Measurements from ENCODE around the gene TBL1X. TPM values are rescaled to one million over a fixed set of nuclear protein-coding genes. Genes with fewer than 3 reads are reported as not detected.

Gene TBL1X
- total RNA-seq, 4 donors from 2014 or later: 14.8 to 31.7 (median 16.8) TPM

DNA sequence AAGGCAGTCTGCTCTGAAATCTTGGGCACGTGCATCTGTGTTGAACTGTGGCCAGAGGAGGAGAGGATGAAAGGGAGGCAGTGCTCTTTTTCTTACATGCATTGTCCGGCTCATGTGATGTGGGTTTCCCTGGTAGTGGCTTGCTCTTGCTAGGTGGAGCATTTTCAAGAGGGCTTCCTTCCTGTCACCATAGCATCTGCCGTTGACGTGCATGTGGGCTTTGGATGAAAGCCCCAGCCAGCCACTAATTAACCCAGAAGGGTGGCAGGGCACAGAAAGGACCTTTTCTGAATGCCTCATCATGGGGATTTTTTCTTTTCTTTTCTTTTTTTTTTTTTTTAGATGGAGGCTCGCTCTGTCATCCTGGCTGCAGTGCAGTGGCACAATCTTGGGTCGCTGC, 179.5 kb downstream of the TBL1X start:
- no peak overlapping the region for H3K4me3 ChIP-seq (ENCODE audit: low read depth, poor library complexity, severe bottlenecking)
- no peak for DNase-seq (ENCODE audit: low spot score in 2 of 2)
- intact Hi-C loops (cut with DNase I; ENCODE audit: low total_unique reads): loop anchor here (5.0 kb wide), 1 partner anchor 798 kb away; no protein-coding TSS in a partner anchor
- TF ChIP-seq, protein P1, sequence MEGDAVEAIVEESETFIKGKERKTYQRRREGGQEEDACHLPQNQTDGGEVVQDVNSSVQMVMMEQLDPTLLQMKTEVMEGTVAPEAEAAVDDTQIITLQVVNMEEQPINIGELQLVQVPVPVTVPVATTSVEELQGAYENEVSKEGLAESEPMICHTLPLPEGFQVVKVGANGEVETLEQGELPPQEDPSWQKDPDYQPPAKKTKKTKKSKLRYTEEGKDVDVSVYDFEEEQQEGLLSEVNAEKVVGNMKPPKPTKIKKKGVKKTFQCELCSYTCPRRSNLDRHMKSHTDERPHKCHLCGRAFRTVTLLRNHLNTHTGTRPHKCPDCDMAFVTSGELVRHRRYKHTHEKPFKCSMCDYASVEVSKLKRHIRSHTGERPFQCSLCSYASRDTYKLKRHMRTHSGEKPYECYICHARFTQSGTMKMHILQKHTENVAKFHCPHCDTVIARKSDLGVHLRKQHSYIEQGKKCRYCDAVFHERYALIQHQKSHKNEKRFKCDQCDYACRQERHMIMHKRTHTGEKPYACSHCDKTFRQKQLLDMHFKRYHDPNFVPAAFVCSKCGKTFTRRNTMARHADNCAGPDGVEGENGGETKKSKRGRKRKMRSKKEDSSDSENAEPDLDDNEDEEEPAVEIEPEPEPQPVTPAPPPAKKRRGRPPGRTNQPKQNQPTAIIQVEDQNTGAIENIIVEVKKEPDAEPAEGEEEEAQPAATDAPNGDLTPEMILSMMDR (IDR thresholded peaks at IDR 0.05): no peak
- TF ChIP-seq POLR2A (IDR thresholded peaks at IDR 0.05): no peak
- whole genome bisulfite sequencing, 2 donors: 63 to 65% methylated on average over 6 of the region's 6 CpGs

DNA sequence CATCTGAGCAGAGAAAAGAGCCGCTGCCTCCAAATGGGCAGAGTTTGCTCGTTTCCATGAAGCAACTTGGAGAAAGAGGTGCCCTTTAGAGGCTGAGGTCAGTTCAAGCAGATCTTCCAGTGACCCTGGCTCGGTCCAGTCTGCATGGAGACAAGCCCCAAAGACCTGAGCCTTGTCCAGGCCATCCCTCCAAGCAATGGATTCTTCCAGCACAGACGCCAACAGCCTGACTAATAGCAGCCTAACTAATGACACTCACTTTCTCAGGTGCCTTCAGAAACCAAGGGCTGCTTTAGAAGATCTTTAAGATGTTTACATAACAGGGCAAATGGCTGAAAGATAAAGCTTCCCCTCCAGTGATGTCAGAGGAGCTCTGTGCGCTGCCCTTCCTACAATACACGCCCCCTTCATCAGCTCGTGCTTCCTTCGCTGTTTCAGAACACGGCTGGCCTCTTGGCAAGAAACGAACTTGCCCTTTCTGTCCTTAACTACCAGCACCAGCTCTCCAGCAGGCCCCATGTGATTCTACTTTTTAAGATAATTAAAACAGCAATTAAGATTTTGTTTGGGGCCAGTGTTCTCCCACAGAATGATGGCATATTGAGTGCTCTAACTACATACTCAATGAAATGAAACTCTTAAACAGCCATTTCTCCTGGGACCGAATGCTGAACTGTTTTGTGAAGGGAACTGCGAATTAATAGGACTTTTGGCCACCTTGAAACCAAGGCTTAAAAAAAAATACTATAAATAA, 181.8 kb downstream of the TBL1X start:
- TF ChIP-seq POLR2A (IDR thresholded peaks at IDR 0.05): no peak
- TF ChIP-seq, protein P1 (IDR thresholded peaks at IDR 0.05): no peak
- DNase-seq (ENCODE audit: low spot score in 2 of 2): no peak
- intact Hi-C loops (cut with DNase I; ENCODE audit: low total_unique reads): no loop called here
- 68 to 87% methylated on average over 12 of the region's 12 CpGs for WGBS, 2 donors
- H3K4me3 ChIP-seq (ENCODE audit: low read depth, poor library complexity, severe bottlenecking): no peak overlapping the region

DNA sequence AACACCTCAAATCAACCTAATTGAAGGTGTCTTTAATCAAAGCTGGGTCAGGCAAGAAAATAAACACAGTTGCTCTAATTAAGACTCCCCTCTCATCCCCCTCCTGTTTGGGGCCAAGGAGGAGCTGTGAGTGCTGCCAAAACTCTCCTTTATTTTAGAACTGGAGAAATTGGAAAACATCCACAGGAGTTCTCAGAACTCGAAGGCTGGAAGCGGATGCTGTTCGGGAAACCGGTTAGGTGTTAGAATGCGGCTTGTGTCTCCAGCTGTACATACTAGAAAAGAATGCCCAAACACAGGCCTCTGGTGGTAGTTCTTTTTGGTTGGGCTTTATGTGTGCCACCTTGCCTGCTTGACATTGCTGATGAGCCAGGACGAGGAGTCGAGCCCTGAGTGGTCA, 182.6 kb downstream of the TBL1X start:
- WGBS, 2 donors: 66 to 72% methylated on average over 7 of the region's 7 CpGs
- TF ChIP-seq, protein P1 (IDR thresholded peaks at IDR 0.05): no peak
- no peak for TF ChIP-seq POLR2A (IDR thresholded peaks at IDR 0.05)
- H3K4me3 ChIP-seq (ENCODE audit: low read depth, poor library complexity, severe bottlenecking): no peak overlapping the region
- DNase-seq (ENCODE audit: low spot score in 2 of 2): no peak
- intact Hi-C loops (cut with DNase I; ENCODE audit: low total_unique reads): no loop called here

DNA sequence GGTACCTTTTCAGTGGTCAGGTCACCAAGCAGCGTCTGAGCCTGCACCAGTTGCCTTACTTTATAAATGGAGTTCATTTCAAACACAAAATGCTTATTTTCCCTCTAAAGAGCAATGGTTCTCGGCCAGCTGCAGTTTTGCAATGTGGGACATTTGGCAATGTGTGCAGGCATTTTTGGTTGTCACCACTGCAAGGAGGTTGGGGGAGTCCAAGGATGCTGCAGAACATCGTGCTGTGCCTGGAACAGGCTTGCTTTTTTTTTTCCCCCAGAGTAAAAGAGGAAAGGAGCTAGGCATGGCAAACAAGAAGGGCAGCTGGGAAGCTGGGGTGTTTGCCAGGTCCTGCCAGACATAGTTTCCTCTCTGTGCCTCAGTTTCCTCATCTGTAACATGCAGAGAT, 185.2 kb downstream of the TBL1X start:
- intact Hi-C loops (cut with DNase I; ENCODE audit: low total_unique reads): no loop called here
- DNase-seq (ENCODE audit: low spot score in 2 of 2): no peak
- no peak for TF ChIP-seq POLR2A (IDR thresholded peaks at IDR 0.05)
- TF ChIP-seq, protein P1 (IDR thresholded peaks at IDR 0.05): no peak
- no peak overlapping the region for H3K4me3 ChIP-seq (ENCODE audit: low read depth, poor library complexity, severe bottlenecking)
- 70 to 74% methylated on average over 3 of the region's 3 CpGs for WGBS, 2 donors

DNA sequence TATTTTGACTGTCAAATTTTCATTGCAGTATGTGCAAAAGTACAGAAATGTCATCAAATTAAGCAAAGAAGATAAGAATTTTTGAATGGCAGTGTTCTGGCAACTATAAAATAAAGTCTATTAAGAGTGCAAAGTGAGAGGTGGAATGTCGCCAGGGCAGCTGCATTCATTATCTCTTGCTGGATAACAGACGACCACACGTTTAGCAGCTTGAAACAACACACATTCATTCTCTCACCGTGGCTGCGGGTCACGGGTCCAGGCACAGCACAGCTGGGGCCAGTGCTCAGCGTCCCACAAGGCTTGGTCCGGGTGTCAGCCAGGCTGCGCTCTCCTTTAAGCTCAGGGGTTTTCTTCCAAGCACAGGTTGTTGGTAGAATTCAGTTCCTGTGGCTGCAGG, 186.9 kb downstream of the TBL1X start:
- TF ChIP-seq, protein P1 (IDR thresholded peaks at IDR 0.05): no peak
- TF ChIP-seq POLR2A (IDR thresholded peaks at IDR 0.05): no peak
- no peak overlapping the region for H3K4me3 ChIP-seq (ENCODE audit: low read depth, poor library complexity, severe bottlenecking)
- intact Hi-C loops (cut with DNase I; ENCODE audit: low total_unique reads): no loop called here
- 79 to 81% methylated on average over 7 to 9 of the region's 9 CpGs for WGBS, 2 donors
- DNase-seq (ENCODE audit: low spot score in 2 of 2): no peak

DNA sequence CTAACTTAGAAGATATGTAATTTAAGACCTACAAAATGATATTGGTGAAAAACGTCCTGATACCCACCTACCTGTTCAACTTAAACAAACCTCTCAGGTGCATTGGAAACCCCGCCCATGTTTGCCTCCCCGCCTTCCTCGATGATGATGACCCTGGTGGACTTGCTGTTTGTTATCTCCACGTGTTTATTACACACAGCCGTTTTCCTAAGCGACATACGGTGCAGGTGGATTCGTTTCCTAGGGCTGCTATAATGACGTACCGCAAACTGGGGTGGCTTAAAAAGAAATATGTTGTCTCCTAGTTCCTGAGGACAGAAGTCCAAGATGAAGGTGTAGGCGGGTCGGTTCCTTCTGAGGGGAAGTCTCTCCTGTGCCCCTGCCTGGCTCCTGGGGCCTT, 190.1 kb downstream of the TBL1X start:
- H3K4me3 ChIP-seq (ENCODE audit: low read depth, poor library complexity, severe bottlenecking): no peak overlapping the region
- no peak for DNase-seq (ENCODE audit: low spot score in 2 of 2)
- no peak for TF ChIP-seq POLR2A (IDR thresholded peaks at IDR 0.05)
- TF ChIP-seq, protein P1 (IDR thresholded peaks at IDR 0.05): no peak
- WGBS, 2 donors: 90 to 96% methylated on average over 13 of the region's 13 CpGs
- intact Hi-C loops (cut with DNase I; ENCODE audit: low total_unique reads): no loop called here
